AG10803 (cell line): ENCODE results near the gene CFAP92.

ENCODE experiments used
- DNase-seq: peaks from one replicate; pipeline ENCODE4 v3.0.0; 2010; ENCODE audit warnings: low read depth
- H3K4me3 ChIP-seq: 2 replicates; pipeline ENCODE4 v1.5.1; 2011; ENCODE audit warnings: mild to moderate bottlenecking, low read length, control low read depth
- TF ChIP-seq, protein P1 (sequence below): conservative IDR thresholded peaks from 2 replicates; pipeline ENCODE4 v1.5.1; 2011; ENCODE audit warnings: mild to moderate bottlenecking, low read length, control low read depth, inconsistent platforms

The CFAP92 gene

DNA sequence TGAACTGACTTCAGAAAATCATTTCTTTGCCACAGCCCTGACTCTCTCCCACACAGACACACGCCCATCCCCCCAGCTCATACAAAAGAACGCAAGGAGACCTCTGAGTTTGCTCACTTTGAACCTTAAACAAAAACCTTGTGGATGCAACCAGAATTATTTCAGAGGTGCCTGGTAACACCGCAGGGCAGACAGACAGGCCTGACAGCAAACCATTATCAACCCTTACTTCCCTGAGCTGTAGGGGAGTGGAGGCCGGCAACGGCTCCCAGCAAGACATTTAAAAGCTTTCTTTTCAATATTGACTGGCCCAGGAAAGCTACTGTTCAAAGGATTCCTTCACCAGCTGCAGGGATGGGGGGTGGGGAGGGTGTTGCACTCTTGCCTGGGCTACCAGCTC lies 5.2 kb upstream of the CFAP92 start:
- no peak for DNase-seq
- TF ChIP-seq, protein P1, sequence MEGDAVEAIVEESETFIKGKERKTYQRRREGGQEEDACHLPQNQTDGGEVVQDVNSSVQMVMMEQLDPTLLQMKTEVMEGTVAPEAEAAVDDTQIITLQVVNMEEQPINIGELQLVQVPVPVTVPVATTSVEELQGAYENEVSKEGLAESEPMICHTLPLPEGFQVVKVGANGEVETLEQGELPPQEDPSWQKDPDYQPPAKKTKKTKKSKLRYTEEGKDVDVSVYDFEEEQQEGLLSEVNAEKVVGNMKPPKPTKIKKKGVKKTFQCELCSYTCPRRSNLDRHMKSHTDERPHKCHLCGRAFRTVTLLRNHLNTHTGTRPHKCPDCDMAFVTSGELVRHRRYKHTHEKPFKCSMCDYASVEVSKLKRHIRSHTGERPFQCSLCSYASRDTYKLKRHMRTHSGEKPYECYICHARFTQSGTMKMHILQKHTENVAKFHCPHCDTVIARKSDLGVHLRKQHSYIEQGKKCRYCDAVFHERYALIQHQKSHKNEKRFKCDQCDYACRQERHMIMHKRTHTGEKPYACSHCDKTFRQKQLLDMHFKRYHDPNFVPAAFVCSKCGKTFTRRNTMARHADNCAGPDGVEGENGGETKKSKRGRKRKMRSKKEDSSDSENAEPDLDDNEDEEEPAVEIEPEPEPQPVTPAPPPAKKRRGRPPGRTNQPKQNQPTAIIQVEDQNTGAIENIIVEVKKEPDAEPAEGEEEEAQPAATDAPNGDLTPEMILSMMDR, result no peak
- H3K4me3 ChIP-seq, result no peak overlapping the region

DNA sequence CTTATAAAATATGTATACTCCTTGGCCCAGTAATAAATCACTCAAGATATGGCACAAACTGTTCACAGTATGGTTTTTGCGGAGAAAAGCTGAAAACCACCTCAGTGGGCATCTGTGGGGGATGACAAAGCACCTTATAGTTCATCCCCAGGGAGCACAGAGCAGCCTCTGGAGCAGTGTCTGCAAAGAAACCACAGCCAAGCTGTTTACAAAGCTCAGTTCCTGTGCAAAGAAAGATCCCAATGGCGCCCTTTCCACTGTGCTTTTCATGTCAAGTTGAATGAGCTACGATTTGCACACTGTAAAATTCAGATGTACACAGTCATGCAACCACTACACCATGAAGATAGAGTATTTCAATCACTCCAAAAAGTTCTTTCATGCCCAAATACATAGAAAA lies 4.7 kb upstream of the CFAP92 start:
- H3K4me3 ChIP-seq, result no peak overlapping the region
- DNase-seq, result no peak
- TF ChIP-seq, protein P1, result no peak

DNA sequence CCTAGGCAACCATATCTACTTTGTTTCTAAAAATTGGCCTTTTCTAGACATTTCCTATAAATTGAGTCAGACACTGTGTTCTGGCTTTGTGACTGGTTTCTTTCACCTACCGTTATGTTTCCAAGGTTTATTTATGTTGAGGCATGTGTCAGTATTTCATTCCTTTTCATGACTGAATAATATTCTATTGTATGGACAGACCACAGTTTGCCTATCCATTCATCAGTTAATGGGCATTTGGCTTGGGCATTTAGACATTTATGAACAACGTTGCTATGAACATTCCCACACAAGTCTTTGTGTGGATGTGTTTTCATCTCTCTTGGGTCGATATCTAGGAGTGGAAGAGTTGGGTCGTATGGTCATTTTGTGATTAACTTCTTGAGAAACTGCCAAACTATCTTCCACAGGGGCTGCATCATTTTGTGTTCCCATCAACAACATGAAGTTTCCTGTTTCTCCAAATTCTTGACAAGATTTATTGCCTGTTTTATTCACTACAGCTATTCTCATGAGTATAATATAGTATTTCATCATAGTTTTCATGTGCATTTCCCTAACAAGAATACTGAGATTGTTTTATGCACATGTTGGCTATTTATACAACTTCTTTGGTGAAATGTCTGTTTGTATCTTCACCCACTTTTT lies 3.7 kb upstream of the CFAP92 start:
- TF ChIP-seq, protein P1, result no peak
- no peak overlapping the region for H3K4me3 ChIP-seq
- no peak for DNase-seq

DNA sequence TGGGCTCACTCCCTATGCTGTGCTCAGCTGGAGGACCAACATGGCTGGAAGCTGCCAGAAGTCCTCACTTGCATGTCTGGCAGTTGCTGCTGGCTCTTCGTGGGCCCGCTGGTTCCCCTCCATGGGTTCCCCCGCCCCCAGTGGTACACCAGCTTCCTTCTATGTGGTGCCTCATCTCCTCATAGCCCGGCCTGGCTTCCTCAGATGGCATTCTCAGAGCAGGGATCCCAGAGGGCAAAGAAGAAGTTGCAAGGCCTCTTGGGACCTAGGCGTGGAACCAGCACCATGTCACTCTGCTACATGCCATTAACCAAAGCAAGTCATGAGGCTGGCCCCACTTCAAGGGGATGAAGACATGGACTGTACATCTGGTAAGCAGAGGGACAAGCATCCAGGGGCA lies 2.9 kb upstream of the CFAP92 start:
- DNase-seq, result no peak
- no peak overlapping the region for H3K4me3 ChIP-seq
- TF ChIP-seq, protein P1, result no peak

DNA sequence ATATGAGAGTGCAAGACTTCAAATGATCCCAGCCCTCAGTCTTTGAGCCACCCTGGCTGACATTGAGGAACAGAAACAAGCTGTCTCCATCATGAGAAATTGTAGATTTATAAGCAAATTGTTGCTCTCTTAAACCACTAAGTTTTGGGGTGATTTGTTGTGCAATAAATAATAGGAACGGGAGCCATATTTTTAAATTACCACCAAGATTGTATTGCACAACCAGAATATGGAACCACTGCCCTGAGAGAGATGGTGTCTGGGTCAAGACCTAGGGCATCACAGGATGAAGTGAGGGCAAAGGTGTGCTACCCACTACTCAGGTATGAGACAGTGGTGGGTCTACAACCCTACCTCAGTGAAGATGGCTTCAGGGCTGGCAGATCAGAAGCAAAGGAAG lies 2.3 kb upstream of the CFAP92 start:
- TF ChIP-seq, protein P1, result no peak
- H3K4me3 ChIP-seq, result no peak overlapping the region
- DNase-seq, result no peak

DNA sequence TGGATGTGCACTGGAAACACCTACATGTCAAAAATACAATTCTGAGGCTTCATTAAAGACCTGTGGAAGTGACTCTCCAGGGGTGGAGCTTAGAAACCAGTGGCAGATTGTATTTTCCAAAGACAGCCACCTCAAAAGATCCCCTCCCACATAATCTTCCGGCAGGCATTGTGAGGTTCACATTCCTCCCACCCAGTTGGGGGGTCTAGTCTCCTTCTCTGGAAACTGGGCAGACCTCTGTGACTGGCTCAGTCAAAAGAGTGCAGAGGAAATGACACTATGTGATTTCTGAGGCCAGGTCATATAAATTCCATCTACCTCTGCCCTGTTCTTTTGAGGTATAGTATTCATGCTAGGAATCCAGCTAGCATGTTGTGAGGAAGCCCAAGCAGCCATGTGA lies 1.9 kb upstream of the CFAP92 start:
- DNase-seq, result no peak
- no peak overlapping the region for H3K4me3 ChIP-seq
- TF ChIP-seq, protein P1, result no peak
